ENCODE data around the gene HDC.

The HDC gene

GRCh38 chr15:50257332-50257731, 8.2 kb downstream of the HDC start:
- DNase-seq (ENCODE audit: extremely low read depth, low read depth) = no peak
- no peak for TF ChIP-seq CTCF (IDR thresholded peaks at IDR 0.05; ENCODE audit: low read depth, low read length)

- DNase-seq (ENCODE audit: extremely low read depth, low read depth) = peak; percentile 27
- no peak for TF ChIP-seq CTCF (IDR thresholded peaks at IDR 0.05; ENCODE audit: low read depth, low read length)
Measured at GRCh38 chr15:50256188-50257041, 9.1 kb downstream of the HDC start.

- DNase-seq (ENCODE audit: extremely low read depth, low read depth) = no peak
- no peak for TF ChIP-seq CTCF (IDR thresholded peaks at IDR 0.05; ENCODE audit: low read depth, low read length)
Measured at GRCh38 chr15:50252556-50252955, 13.0 kb downstream of the HDC start.

- DNase-seq (ENCODE audit: extremely low read depth, low read depth) = no peak
- TF ChIP-seq CTCF (IDR thresholded peaks at IDR 0.05; ENCODE audit: low read depth, low read length) = no peak
Measured at GRCh38 chr15:50251638-50252182, 13.8 kb downstream of the HDC start.

- no peak for TF ChIP-seq CTCF (IDR thresholded peaks at IDR 0.05; ENCODE audit: low read depth, low read length)
- no peak for DNase-seq (ENCODE audit: extremely low read depth, low read depth)
Measured at GRCh38 chr15:50250760-50251394, 14.6 kb downstream of the HDC start.

- TF ChIP-seq CTCF (IDR thresholded peaks at IDR 0.05; ENCODE audit: low read depth, low read length) = no peak
- DNase-seq (ENCODE audit: extremely low read depth, low read depth) = no peak
Measured at GRCh38 chr15:50249704-50250103, 15.8 kb downstream of the HDC start.

- no peak for TF ChIP-seq CTCF (IDR thresholded peaks at IDR 0.05; ENCODE audit: low read depth, low read length)
- DNase-seq (ENCODE audit: extremely low read depth, low read depth) = no peak
Measured at GRCh38 chr15:50248994-50249582, 16.4 kb downstream of the HDC start.
